Skeletal muscle satellite cell (primary cell): ENCODE data around the gene HLF. TPM values are rescaled to one million over a fixed set of nuclear protein-coding genes. Genes with fewer than 3 reads are reported as not detected.

Experiments
- H3K27me3 ChIP-seq: 2 replicates; pipeline ENCODE4 v1.7.0; 2013; ENCODE audit warnings: low read length; ENCODE audit not compliant: control insufficient read depth, insufficient read depth
- H3K36me3 ChIP-seq: 2 replicates; pipeline ENCODE4 v1.7.0; 2013; ENCODE audit warnings: mild to moderate bottlenecking, control low read depth, low read length; ENCODE audit not compliant: insufficient read depth
- H3K4me1 ChIP-seq: 2 replicates; pipeline ENCODE4 v1.7.0; 2013; ENCODE audit warnings: low read length; ENCODE audit not compliant: control insufficient read depth, insufficient read depth
- H3K4me2 ChIP-seq: 2 replicates; pipeline ENCODE4 v1.7.0; 2013; ENCODE audit warnings: mild to moderate bottlenecking, low read length
- H3K4me3 ChIP-seq: 2 replicates; pipeline ENCODE4 v1.7.0; 2013; ENCODE audit warnings: low read length
- H3K9ac ChIP-seq: 2 replicates; pipeline ENCODE4 v1.7.0; 2013; ENCODE audit warnings: mild to moderate bottlenecking, low read depth, low read length, moderate library complexity
- H3K9me3 ChIP-seq: replicated peaks from 2 replicates; pipeline ENCODE4 v1.7.0; 2013; ENCODE audit warnings: mild to moderate bottlenecking, control low read depth, low read length
- total RNA-seq: library from RNA; depleted of rRNA; stranded (reverse); fragments of >200 nt; gene quantifications from 2 replicates; pipeline ENCODE4 v1.2.3, GENCODE V29; 2012; rRNA removed

Gene HLF, protein sequence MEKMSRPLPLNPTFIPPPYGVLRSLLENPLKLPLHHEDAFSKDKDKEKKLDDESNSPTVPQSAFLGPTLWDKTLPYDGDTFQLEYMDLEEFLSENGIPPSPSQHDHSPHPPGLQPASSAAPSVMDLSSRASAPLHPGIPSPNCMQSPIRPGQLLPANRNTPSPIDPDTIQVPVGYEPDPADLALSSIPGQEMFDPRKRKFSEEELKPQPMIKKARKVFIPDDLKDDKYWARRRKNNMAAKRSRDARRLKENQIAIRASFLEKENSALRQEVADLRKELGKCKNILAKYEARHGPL
- 0.22 TPM in 1 of 2 replicates, not detected in the other for total RNA-seq

DNA sequence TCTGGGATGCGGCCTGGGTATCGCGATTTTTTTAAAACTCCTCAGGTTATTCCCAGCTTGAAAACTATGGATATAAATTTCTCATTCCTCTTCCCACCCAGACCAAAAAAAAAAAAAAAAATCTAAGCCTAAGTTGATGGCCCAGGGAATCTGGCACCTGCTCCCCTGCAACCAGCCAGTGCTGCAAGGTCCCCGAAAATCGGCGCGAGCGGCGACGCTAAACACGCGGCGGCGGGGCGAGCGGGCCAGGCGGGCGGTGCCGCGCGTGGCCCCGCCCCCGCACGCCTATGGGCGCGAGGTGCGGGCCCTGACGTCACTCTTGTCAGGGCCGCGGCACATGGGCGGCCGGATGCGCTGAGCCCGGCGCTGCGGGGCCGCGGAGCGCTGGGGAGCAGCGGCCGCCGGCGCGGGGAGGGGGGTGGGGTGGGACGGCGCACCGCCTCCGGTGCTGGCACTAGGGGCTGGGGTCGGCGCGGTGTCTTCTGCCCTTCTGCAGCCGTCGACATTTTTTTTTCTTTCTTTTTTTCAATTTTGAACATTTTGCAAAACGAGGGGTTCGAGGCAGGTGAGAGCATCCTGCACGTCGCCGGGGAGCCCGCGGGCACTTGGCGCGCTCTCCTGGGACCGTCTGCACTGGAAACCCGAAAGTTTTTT lies at the start of gene HLF:
Gene HLF, plus strand, starts transcription at position 316 of the 654 bp plus-strand sequence. CDS start 525 bp downstream, outside the sequence.
- Histone ChIP-seq H3K9me3 (no peaks in the 10 kb centered on the region), H3K4me3 (peak within 1 kb of the TSS; percentile 60), H3K36me3 (no peaks in the 10 kb centered on the region), H3K4me2 (peak within 1 kb of the TSS; percentile 73), H3K9ac (no peak within 1 kb of the TSS), H3K27me3 (peaks cover 82% of the 10 kb centered on the region), H3K4me1 (peaks cover 10% of the 10 kb centered on the region)

DNA sequence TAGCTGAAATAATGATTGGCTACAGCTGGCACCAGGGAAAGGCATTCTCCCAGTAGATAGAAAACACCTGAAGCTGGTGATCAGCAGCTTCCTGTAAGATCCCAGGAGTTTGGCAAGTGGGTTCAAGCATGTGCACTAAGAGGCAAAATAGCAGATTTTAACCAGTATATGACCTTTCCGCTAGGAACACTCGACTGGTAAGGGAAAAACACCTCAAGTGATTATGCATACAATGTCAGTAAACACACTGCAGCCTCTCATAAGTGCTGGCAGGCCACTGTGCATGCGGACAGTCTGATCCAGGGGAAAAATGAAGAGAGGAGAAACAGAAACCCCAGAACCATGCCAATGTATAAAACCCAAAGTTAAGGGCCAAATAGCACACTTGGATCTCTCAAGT lies 49.0 kb upstream of the HLF start:
- H3K9ac ChIP-seq: no peak overlapping the region
- H3K36me3 ChIP-seq: no peaks in the 10 kb centered on the region
- H3K4me2 ChIP-seq: no peak overlapping the region
- H3K4me1 ChIP-seq: no peaks in the 10 kb centered on the region
- no peaks in the 10 kb centered on the region for H3K9me3 ChIP-seq
- H3K4me3 ChIP-seq: no peak overlapping the region
- H3K27me3 ChIP-seq: no peaks in the 10 kb centered on the region

DNA sequence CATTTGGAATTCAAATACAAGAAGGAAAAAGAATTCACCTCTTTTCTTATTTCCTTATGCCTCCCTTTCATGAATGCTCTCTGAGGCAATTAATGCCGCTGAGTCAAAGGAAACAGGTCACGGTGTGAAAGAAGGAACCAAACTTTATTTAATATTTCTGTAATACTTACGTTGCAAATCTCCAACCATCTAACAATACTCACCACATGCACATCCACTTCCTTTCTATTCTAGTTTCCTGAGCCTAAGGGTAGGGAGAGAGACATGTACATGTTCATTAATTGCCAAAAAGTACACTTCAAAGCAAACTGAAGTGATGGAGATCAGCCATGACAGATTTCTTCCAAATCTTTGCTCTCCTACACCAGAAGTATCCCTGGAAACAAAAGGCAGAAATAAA lies 47.9 kb upstream of the HLF start:
- Histone ChIP-seq H3K9me3 (no peaks in the 10 kb centered on the region), H3K36me3 (no peaks in the 10 kb centered on the region), H3K4me2 (no peak overlapping the region), H3K4me3 (no peak overlapping the region), H3K9ac (no peak overlapping the region), H3K4me1 (no peaks in the 10 kb centered on the region), H3K27me3 (no peaks in the 10 kb centered on the region)

DNA sequence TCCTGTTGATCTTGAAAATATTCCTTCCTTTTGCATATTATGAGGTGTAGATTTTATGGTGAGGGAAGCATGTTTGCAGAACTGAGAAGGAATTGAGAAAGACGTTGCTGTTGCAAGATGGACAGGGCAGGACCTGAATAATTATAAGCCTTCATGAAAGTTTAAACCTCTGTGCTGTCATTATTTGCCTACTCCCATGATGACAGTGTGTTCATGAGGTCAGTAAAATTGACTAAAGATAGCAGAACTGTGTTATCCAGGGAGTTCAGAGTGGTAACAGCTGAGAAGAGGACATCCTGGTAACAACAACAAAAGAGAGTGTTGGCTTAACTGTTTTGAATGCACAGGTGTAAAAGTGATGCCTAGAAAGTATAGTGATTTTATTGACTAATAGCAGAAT lies 45.3 kb upstream of the HLF start:
- no peaks in the 10 kb centered on the region for H3K9me3 ChIP-seq

DNA sequence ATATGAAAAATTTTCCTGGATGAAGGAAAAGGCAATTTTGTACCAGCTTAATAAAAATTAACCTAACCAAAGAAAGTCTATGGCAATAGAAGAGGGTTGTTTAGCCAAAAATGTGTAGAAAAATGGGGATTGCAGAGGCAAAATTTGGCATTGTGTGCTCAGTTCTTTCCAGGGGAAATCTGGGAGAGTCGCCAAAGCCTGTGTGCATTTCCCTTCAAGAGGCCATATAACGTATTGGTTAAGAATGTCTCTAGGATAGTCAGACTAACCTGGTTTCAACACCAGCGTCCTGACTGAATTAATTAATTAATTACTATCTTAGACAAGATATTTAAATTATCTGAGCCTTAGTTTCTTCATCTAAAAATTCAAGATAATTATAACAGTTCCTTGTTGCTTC lies 44.8 kb upstream of the HLF start:
- H3K4me3 ChIP-seq: no peak overlapping the region
- H3K27me3 ChIP-seq: no peaks in the 10 kb centered on the region
- no peak overlapping the region for H3K4me2 ChIP-seq

More for the DNA sequence above, 45.3 kb upstream of the HLF start:
- Histone ChIP-seq H3K4me1 (no peaks in the 10 kb centered on the region), H3K4me3 (no peak overlapping the region), H3K36me3 (no peaks in the 10 kb centered on the region), H3K9ac (no peak overlapping the region), H3K27me3 (no peaks in the 10 kb centered on the region), H3K4me2 (no peak overlapping the region)

DNA sequence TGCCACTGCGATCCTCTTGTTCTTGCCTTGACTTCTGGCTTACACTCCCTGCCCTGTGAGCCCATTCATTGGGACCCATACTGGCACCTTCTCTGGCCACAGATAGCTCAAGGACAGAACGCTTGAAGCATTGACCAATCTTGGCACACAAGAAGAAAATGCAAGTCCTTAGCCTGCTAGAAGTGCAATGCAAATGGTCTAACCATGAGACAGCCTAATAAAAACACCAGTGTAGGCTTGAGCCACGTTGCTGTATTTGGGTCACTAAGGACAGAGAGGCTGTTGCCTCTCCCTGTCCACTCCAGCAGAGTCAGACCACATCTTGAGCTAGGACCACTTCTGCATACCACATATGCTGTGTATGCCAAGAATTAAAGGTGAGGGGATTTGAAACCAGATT lies 41.2 kb upstream of the HLF start:
- Histone ChIP-seq H3K27me3 (no peaks in the 10 kb centered on the region), H3K4me2 (no peak overlapping the region), H3K9ac (no peak overlapping the region), H3K9me3 (no peaks in the 10 kb centered on the region), H3K4me3 (no peak overlapping the region), H3K4me1 (no peaks in the 10 kb centered on the region), H3K36me3 (no peaks in the 10 kb centered on the region)

More for the DNA sequence above, 44.8 kb upstream of the HLF start:
- Histone ChIP-seq H3K4me1 (no peaks in the 10 kb centered on the region), H3K9me3 (no peaks in the 10 kb centered on the region), H3K36me3 (no peaks in the 10 kb centered on the region), H3K9ac (no peak overlapping the region)

DNA sequence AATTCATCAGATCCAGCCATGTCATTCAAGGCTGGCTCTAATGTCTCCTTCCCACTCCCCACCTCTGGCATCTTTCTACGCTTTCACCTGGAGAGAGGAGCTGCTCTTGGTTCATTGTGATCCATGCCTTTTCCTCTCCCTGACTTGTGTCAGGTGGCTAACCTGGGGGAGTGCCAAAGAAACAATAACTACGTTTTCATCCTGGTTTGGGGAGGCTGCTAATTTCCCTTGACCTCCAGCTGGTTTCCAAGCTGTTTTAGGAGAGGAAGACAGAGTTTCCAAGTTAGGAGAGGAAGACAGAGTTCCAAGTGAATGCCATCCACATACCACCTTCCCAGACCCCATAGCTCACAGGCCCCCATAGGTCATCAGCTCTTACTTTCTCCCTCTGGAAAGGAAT lies 40.0 kb upstream of the HLF start:
- H3K4me3 ChIP-seq: no peak overlapping the region
- no peaks in the 10 kb centered on the region for H3K36me3 ChIP-seq
- H3K4me2 ChIP-seq: no peak overlapping the region
- no peaks in the 10 kb centered on the region for H3K4me1 ChIP-seq
- H3K27me3 ChIP-seq: no peaks in the 10 kb centered on the region
- H3K9me3 ChIP-seq: no peaks in the 10 kb centered on the region
- H3K9ac ChIP-seq: no peak overlapping the region

DNA sequence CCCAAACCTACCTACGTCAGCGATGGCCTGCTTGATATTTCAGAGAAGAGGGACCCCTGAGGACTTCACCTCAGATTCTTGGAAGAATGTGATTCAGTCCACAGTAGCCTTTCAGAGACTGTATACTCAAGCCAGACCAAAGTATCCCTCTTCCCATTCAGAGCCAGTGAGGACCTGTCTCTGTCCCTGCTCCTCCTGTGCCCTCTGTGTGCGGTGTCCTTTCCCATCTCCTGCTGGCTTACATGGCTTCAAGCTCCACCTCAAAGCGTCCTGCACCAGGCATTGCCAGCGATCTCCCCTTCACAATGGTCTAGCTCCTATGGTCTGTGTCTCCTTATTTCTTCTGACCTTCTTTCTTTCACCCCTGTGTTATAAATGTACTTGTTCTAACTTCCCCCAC lies 39.5 kb upstream of the HLF start:
- Histone ChIP-seq H3K4me3 (no peak overlapping the region), H3K36me3 (no peaks in the 10 kb centered on the region), H3K4me2 (no peak overlapping the region), H3K27me3 (no peaks in the 10 kb centered on the region), H3K9ac (no peak overlapping the region), H3K9me3 (no peaks in the 10 kb centered on the region), H3K4me1 (no peaks in the 10 kb centered on the region)

DNA sequence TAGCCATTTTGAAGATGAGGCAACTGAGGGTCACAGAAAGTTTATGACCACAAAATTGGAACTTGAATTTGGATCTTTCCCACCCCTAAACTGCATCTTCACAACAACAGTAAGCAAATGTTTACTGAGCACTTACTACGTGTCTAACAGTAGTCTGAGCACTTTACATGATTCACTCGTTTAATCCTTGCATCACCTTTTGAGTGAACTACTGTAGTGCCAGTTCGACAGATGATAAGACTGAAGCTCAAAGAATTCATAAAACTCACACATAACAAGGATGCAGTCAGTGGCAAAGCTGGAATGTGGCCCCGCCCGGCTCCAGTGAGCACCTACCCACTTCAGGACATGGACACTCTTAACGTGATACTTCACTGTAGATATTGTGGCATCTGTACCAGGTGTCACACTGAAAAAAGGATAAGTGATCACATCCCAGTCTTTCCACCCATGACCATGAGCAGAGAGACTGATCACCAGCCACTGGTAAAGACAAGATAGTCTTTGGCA lies 36.0 kb upstream of the HLF start:
- Histone ChIP-seq H3K4me2 (no peak overlapping the region), H3K27me3 (no peaks in the 10 kb centered on the region), H3K9ac (no peak overlapping the region), H3K4me3 (no peak overlapping the region), H3K36me3 (no peaks in the 10 kb centered on the region), H3K9me3 (no peaks in the 10 kb centered on the region), H3K4me1 (no peaks in the 10 kb centered on the region)

DNA sequence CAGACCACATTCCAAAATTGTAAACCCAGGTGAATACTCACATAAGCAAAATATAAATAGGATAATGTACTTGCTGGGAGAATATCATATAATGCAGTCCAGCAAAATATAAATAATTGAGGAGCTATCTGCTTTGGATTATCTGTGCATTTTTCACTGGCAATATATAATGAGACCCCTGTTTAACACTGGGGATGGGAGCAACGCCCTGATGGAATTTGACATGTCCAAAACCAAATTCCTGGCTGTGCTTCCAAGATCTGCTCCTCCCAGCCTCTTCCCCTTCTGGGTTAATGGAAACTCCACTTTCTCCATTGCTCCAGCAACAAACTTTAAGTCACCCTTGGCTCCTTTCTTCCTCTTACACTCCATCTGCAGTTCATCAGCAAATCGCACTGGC lies 35.5 kb upstream of the HLF start:
- H3K27me3 ChIP-seq: no peaks in the 10 kb centered on the region
- no peak overlapping the region for H3K4me2 ChIP-seq
- no peak overlapping the region for H3K4me3 ChIP-seq
- H3K4me1 ChIP-seq: no peaks in the 10 kb centered on the region
- no peaks in the 10 kb centered on the region for H3K36me3 ChIP-seq
- no peak overlapping the region for H3K9ac ChIP-seq
- H3K9me3 ChIP-seq: no peaks in the 10 kb centered on the region

DNA sequence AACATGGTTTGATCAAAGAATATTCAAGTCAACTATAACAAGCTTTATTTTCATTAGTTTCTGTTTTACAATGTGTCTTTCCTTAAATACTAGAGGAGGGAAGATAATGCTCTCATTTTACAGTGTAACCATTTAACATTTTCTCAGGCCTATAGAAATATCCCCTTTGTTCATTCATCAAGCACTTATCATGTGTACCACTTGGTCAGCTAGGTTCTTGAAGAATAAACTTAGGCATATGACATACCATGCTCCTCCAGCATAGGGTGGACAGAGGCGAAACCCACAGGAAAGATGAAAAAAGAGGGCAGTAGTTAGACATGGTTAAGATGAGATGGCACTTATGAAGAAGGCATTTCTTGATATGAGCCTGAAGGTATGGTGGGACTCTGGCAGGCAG lies 34.0 kb upstream of the HLF start:
- Histone ChIP-seq H3K36me3 (no peaks in the 10 kb centered on the region), H3K4me1 (no peaks in the 10 kb centered on the region), H3K4me2 (no peak overlapping the region), H3K9me3 (no peaks in the 10 kb centered on the region), H3K9ac (no peak overlapping the region), H3K4me3 (no peak overlapping the region), H3K27me3 (no peaks in the 10 kb centered on the region)

DNA sequence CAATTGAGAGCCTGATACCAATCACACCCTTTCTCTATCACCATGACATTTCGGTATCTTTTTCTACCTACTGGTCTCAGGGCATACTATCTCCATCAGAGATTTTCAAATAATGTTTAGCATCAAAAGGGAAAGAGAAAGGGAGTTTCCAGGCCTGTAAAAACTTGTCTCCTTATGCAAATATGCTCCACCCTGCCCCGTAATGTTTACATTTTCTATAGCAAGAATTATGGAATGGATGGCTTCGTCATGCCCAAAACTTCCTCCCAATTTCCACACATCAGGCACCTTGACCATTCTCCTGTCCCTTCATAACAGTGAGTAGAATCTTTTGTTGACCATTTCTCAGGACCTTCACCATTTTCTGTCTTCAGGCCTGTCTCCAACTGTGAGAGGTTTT lies 30.9 kb upstream of the HLF start:
- H3K4me2 ChIP-seq: no peak overlapping the region
- H3K4me3 ChIP-seq: no peak overlapping the region
- H3K4me1 ChIP-seq: peaks cover 6% of the 10 kb centered on the region
- no peak overlapping the region for H3K9ac ChIP-seq
- H3K36me3 ChIP-seq: no peaks in the 10 kb centered on the region
- H3K9me3 ChIP-seq: no peaks in the 10 kb centered on the region
- no peaks in the 10 kb centered on the region for H3K27me3 ChIP-seq
